Memory B cell (primary cell): Measurements from ENCODE around the gene SF1.

ENCODE experiments used
- ATAC-seq: fragments of 150-1000 bp; cut with Tn5 transposase; 2 replicates; pipeline ENCODE4 v1.10.0; 2021; ENCODE audit warnings: low read depth, mild to moderate bottlenecking, moderate library complexity
- DNase-seq, 2 donors: peaks; one replicate each; pipeline ENCODE4 v3.0.0; 2022; ENCODE audit warnings: low spot score in 2 of 2
- H3K27ac Mint-ChIP-seq: one replicate; pipeline ENCODE4 v1.8.0; 2022; ENCODE audit warnings: mild to moderate bottlenecking, moderate library complexity, mixed read lengths
- H3K27me3 Mint-ChIP-seq: one replicate; pipeline ENCODE4 v1.8.0; 2022; ENCODE audit warnings: mixed read lengths
- H3K36me3 Mint-ChIP-seq: one replicate; pipeline ENCODE4 v1.8.0; 2022; ENCODE audit warnings: mild to moderate bottlenecking, mixed read lengths
- H3K4me1 Mint-ChIP-seq: one replicate; pipeline ENCODE4 v1.8.0; 2022; ENCODE audit warnings: mixed read lengths
- H3K4me3 Mint-ChIP-seq: one replicate; pipeline ENCODE4 v1.8.0; 2022; ENCODE audit warnings: mild to moderate bottlenecking, moderate library complexity, mixed read lengths
- H3K9me3 Mint-ChIP-seq: one replicate; pipeline ENCODE4 v1.8.0; 2022; ENCODE audit warnings: mixed read lengths

Gene SF1

GRCh38 chr11:64744544-64745188 lies 33.7 kb downstream of the SF1 start:
- Mint-ChIP-seq H3K36me3 (peaks cover 10% of the 10 kb centered on the region), H3K27ac (peak overlapping the region; percentile 97), H3K4me1 (peaks cover 34% of the 10 kb centered on the region), H3K27me3 (no peaks in the 10 kb centered on the region), H3K4me3 (peak overlapping the region; percentile 94), H3K9me3 (no peaks in the 10 kb centered on the region)
- peak; percentile 5 for ATAC-seq
- no peak for DNase-seq

GRCh38 chr11:64743591-64744543 lies 34.5 kb downstream of the SF1 start, which contains the start of gene RASGRP2:
Gene RASGRP2 (minus strand): TSS chr11:64744142. CDS start chr11:64742866, 1,276 bp downstream.
- H3K4me1 Mint-ChIP-seq, result peaks cover 38% of the 10 kb centered on the region
- peaks cover 14% of the 10 kb centered on the region for H3K36me3 Mint-ChIP-seq
- DNase-seq, result peak; percentile 93 to 97
- H3K9me3 Mint-ChIP-seq, result no peaks in the 10 kb centered on the region
- peak; percentile 50 for ATAC-seq
- peak within 1 kb of the TSS; percentile 94 for H3K4me3 Mint-ChIP-seq
- H3K27me3 Mint-ChIP-seq, result no peaks in the 10 kb centered on the region
- peak within 1 kb of the TSS; percentile 97 for H3K27ac Mint-ChIP-seq

- peaks cover 35% of the 10 kb centered on the region for H3K4me1 Mint-ChIP-seq
- H3K4me3 Mint-ChIP-seq, result peak overlapping the region; percentile 94
Observed at GRCh38 chr11:64742889-64743590, 35.3 kb downstream of the SF1 start.

GRCh38 chr11:64742087-64742888 lies 36.1 kb downstream of the SF1 start:
- Mint-ChIP-seq H3K9me3 (no peaks in the 10 kb centered on the region), H3K27me3 (no peaks in the 10 kb centered on the region), H3K36me3 (peaks cover 14% of the 10 kb centered on the region), H3K4me1 (peaks cover 33% of the 10 kb centered on the region), H3K27ac (peak overlapping the region; percentile 77), H3K4me3 (peak overlapping the region; percentile 94)
- DNase-seq, result no peak
- ATAC-seq, result no peak

More at GRCh38 chr11:64742889-64743590, 35.3 kb downstream of the SF1 start:
- peaks cover 14% of the 10 kb centered on the region for H3K36me3 Mint-ChIP-seq
- H3K27ac Mint-ChIP-seq, result peak overlapping the region; percentile 96
- no peaks in the 10 kb centered on the region for H3K9me3 Mint-ChIP-seq
- H3K27me3 Mint-ChIP-seq, result no peaks in the 10 kb centered on the region
- DNase-seq (peak; percentile 83 to 95), ATAC-seq (peak; percentile 10)

- ATAC-seq, result no peak
- Mint-ChIP-seq H3K27ac (peak overlapping the region; percentile 77), H3K27me3 (no peaks in the 10 kb centered on the region), H3K4me3 (peak overlapping the region; percentile 94), H3K4me1 (peaks cover 33% of the 10 kb centered on the region), H3K36me3 (peaks cover 18% of the 10 kb centered on the region), H3K9me3 (no peaks in the 10 kb centered on the region)
- DNase-seq, result no peak
Observed at GRCh38 chr11:64741375-64742086, 36.8 kb downstream of the SF1 start.

- no peaks in the 10 kb centered on the region for H3K9me3 Mint-ChIP-seq
- DNase-seq, result no peak
- peaks cover 32% of the 10 kb centered on the region for H3K4me1 Mint-ChIP-seq
- no peaks in the 10 kb centered on the region for H3K27me3 Mint-ChIP-seq
- H3K27ac Mint-ChIP-seq, result no peak overlapping the region
- ATAC-seq, result no peak
- H3K36me3 Mint-ChIP-seq, result peaks cover 28% of the 10 kb centered on the region
- no peak overlapping the region for H3K4me3 Mint-ChIP-seq
Observed at GRCh38 chr11:64739871-64740270, 38.5 kb downstream of the SF1 start.

- no peak for ATAC-seq
Observed at GRCh38 chr11:64736654-64737053, 41.7 kb downstream of the SF1 start.

GRCh38 chr11:64735725-64736259 lies 42.5 kb downstream of the SF1 start:
- Mint-ChIP-seq H3K27ac (peak overlapping the region; percentile 28), H3K27me3 (no peaks in the 10 kb centered on the region), H3K36me3 (peaks cover 39% of the 10 kb centered on the region), H3K4me1 (peaks cover 26% of the 10 kb centered on the region), H3K9me3 (no peaks in the 10 kb centered on the region), H3K4me3 (no peak overlapping the region)
- ATAC-seq (no peak), DNase-seq (no peak)

More at GRCh38 chr11:64736654-64737053, 41.7 kb downstream of the SF1 start:
- Mint-ChIP-seq H3K9me3 (no peaks in the 10 kb centered on the region), H3K4me3 (no peak overlapping the region), H3K36me3 (peaks cover 37% of the 10 kb centered on the region), H3K27ac (no peak overlapping the region), H3K4me1 (peaks cover 29% of the 10 kb centered on the region), H3K27me3 (no peaks in the 10 kb centered on the region)
- no peak for DNase-seq

GRCh38 chr11:64734811-64735724 lies 43.3 kb downstream of the SF1 start:
- no peak overlapping the region for H3K27ac Mint-ChIP-seq
- H3K4me3 Mint-ChIP-seq, result no peak overlapping the region
- DNase-seq, result no peak
- H3K27me3 Mint-ChIP-seq, result no peaks in the 10 kb centered on the region
- H3K9me3 Mint-ChIP-seq, result no peaks in the 10 kb centered on the region
- peaks cover 20% of the 10 kb centered on the region for H3K4me1 Mint-ChIP-seq
- peaks cover 36% of the 10 kb centered on the region for H3K36me3 Mint-ChIP-seq
- no peak for ATAC-seq

- no peak overlapping the region for H3K27ac Mint-ChIP-seq
- peaks cover 18% of the 10 kb centered on the region for H3K4me1 Mint-ChIP-seq
- DNase-seq (no peak), ATAC-seq (no peak)
- no peaks in the 10 kb centered on the region for H3K27me3 Mint-ChIP-seq
- no peaks in the 10 kb centered on the region for H3K9me3 Mint-ChIP-seq
- no peak overlapping the region for H3K4me3 Mint-ChIP-seq
- H3K36me3 Mint-ChIP-seq, result peaks cover 41% of the 10 kb centered on the region
Observed at GRCh38 chr11:64731601-64732000, 46.7 kb downstream of the SF1 start.

- Mint-ChIP-seq H3K4me3 (no peak overlapping the region), H3K27ac (no peak overlapping the region), H3K36me3 (peaks cover 30% of the 10 kb centered on the region), H3K9me3 (no peaks in the 10 kb centered on the region), H3K4me1 (peaks cover 20% of the 10 kb centered on the region), H3K27me3 (no peaks in the 10 kb centered on the region)
- no peak for DNase-seq
- ATAC-seq, result no peak
Observed at GRCh38 chr11:64729851-64730382, 48.4 kb downstream of the SF1 start.
